HG02571 (cell line): ENCODE data around the gene KRI1.
"Not testable (repeated sequence)": the region's sequence is repeated elsewhere in the genome, so short reads cannot be mapped to it uniquely, and the experiment has no call there.

Source experiments
- ATAC-seq: cut with Tn5 transposase; IDR thresholded peaks from one replicate; pipeline ENCODE4 v1.9.1; 2021; ENCODE audit warnings: mild to moderate bottlenecking, moderate library complexity; ENCODE audit not compliant: unreplicated experiment

KRI1 gene

GRCh38 chr19:10577951-10578350, 12.1 kb upstream of the KRI1 start:
- no peak for ATAC-seq

GRCh38 chr19:10575011-10575716, 9.4 kb upstream of the KRI1 start:
- no peak for ATAC-seq

- no peak for ATAC-seq
These were observed 8.7 kb upstream of the KRI1 start for GRCh38 chr19:10574462-10574861.

- ATAC-seq = not testable (repeated sequence)
These were observed 8.0 kb upstream of the KRI1 start for GRCh38 chr19:10573793-10574192.

GRCh38 chr19:10568826-10569651, 3.2 kb upstream of the KRI1 start, which contains the start of gene CDKN2D:
Gene CDKN2D, minus strand, starts transcription at chr19:10568979. Its CDS starts 326 bp downstream, at chr19:10568653.
- ATAC-seq = peak; percentile 55

- ATAC-seq = peak; percentile 1
These were observed 2.4 kb upstream of the KRI1 start for GRCh38 chr19:10568062-10568825.

DNA sequence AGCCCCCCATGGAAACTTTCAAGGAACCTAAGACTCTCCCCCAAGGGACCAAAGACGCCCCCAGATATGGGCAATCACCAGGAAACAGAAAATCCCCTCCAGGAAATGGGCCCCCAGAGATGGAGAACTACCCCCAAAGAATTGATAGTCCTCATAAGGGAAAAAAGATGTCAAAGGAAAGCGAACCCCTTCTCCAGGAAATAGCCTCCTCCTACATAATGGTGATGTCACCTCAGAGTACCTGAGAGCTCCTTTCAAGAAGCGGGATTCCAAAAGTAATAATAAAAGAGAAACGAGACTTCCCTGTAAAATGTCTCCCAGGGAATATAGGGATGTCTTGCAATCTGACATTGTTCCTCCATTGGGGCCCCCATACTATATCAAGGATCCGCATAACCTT, 1.8 kb upstream of the KRI1 start:
- ATAC-seq = no peak

DNA sequence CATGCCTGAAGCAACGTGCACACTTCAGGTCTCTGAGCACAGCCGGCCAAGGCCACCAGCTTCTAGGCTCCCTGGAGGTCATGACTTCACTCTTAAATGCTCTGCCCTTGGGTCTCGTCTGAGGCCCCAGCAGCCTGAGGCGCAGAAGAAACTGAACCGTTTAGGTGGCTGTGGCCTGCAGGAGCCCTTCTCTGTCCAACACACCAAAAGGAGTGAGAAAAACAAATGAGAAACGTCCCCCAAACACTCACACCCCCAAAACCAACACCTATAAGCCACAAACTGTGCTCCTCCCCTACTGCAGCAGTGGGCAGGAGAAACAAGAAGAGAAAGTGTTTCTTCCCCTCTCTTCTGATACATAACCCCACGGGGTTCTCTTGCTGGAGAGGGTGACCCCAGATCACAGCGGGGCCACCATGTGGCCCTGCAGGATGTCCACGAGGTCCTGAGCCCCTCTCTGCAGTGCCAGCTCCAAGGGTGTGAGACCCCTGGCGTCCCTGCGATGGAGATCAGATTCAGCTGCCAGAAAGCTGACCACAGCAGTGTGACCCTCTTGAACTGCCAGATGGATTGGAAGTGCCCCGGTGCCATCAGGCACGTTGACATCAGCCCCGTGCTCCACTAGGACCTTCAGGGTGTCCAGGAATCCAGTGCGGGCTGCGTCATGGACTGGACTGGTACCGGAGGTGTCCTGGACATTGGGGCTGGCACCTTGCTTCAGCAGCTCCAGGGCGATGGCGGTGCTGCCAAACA, 1.0 kb upstream of the KRI1 start:
- no peak for ATAC-seq

GRCh38 chr19:10566408-10566657, 523 bp upstream of the KRI1 start:
- no peak for ATAC-seq

- ATAC-seq = no peak
These were observed 713 bp downstream of the KRI1 start for GRCh38 chr19:10565028-10565566.

DNA sequence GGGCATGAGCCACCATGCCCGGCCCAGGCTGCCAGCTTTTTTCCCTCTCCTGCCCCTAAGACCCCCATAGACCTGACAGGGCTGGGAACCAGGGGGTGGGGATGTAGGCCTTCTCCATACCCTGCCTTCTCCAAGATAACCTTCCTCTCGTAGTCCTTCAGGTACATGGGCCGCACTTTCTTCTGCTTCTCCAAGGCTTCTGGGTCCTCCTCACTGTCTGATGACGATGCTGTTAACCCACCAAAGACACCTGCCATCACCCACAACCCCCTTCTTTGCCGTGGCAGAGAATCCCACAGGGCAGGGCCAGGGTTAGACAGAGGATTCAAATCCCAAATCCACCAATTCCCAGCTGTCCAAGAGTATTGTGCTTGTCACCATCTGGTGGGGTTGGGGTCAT, 3.2 kb downstream of the KRI1 start:
- ATAC-seq = no peak

- ATAC-seq = no peak
These were observed 5.7 kb downstream of the KRI1 start for GRCh38 chr19:10560154-10560553.

- no peak for ATAC-seq
These were observed 8.1 kb downstream of the KRI1 start for GRCh38 chr19:10557603-10558197.

DNA sequence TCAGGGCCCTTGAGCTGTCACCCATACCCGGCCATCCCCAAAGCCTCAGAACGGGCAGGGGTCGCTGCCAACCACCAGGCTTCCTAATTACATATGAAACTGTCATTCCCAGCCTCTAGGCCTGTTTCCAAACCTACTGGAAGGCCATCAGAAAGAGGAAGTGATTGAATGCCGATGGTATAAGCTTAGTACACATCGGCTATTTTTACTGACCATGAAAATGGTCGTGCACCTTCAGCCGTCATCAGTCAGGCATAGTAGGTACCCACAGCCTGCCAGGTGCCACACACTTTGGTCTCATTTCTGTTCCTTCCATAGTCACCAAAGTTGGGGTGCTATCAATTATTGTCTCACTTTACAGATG, 10.2 kb downstream of the KRI1 start:
- ATAC-seq = no peak

- ATAC-seq = no peak
These were observed 10.8 kb downstream of the KRI1 start for GRCh38 chr19:10554760-10555609.

GRCh38 chr19:10553943-10554381, 11.8 kb downstream of the KRI1 start:
- ATAC-seq = no peak

- ATAC-seq = no peak
These were observed 12.6 kb downstream of the KRI1 start for GRCh38 chr19:10553087-10553667.

- no peak for ATAC-seq
These were observed 13.2 kb downstream of the KRI1 start for GRCh38 chr19:10552510-10553053.
